NCI-H526 treated with DMSO at 0.1 percent for 48 hours (cell line): ENCODE measurements around the gene SULF2.
A peak's percentile ranks its signal among the peaks of the same experiment; 100 is the strongest.

Experiments
- DNase-seq: peaks from one replicate; lab custom pipeline; 2025; lab: John Stamatoyannopoulos, UW

Gene SULF2

DNA sequence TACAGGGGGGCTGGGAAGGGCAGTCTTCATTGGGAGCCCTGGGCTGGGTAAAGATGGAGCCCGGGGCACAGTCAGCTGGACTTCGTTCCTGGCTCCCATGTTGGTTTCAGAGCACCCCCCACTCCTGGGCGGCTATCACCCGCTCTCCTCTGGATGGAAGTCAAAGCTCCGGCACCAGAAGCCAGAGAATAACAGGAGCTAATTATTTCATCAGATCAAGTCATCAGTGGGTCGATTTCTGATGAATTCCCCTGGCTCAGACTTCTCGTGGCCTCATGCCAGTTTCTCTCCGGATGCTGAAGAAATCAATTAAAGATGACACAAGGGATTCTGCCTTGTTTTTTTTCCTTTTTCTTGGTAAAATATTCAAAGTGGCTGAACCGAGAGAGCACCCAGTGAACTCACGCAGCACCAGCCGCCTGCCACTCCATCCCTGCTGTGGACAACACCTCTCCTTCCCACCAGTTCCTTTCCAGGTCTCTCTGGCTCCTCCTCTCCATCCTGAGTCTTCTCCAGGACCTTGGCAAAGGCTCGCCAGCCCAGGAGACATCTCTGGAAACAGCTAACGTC is 22.5 kb downstream of the SULF2 start:
- no peak for DNase-seq

DNA sequence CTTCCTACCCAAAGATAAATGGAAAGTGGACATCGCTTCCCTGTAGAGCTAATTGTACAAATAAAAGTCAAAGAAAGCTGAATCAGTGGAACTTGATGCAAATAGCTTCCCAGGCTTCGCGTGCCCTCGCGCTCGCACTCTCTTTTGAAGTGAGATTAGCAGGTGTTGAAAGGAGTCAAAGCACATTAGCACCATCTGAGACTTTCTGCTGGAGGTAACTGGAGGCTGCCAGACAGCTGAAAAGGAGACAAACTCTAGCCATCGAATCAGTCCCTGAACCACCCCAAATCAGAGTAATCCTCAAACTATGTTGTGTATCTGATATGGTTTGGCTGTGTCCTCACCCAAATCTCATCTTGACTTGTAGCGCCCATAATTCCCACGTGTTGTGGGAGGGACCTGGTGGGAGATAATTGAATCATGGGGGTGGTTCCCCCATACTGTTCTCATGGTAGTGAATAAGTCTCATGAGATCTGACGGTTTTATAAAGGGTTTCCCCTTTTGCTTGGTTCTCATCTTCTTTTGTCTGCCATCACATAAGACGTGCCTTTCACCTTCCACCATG is 23.7 kb downstream of the SULF2 start:
- DNase-seq: no peak

GRCh38 chr20:47760686-47761481 is 24.4 kb downstream of the SULF2 start:
- no peak for DNase-seq

DNA sequence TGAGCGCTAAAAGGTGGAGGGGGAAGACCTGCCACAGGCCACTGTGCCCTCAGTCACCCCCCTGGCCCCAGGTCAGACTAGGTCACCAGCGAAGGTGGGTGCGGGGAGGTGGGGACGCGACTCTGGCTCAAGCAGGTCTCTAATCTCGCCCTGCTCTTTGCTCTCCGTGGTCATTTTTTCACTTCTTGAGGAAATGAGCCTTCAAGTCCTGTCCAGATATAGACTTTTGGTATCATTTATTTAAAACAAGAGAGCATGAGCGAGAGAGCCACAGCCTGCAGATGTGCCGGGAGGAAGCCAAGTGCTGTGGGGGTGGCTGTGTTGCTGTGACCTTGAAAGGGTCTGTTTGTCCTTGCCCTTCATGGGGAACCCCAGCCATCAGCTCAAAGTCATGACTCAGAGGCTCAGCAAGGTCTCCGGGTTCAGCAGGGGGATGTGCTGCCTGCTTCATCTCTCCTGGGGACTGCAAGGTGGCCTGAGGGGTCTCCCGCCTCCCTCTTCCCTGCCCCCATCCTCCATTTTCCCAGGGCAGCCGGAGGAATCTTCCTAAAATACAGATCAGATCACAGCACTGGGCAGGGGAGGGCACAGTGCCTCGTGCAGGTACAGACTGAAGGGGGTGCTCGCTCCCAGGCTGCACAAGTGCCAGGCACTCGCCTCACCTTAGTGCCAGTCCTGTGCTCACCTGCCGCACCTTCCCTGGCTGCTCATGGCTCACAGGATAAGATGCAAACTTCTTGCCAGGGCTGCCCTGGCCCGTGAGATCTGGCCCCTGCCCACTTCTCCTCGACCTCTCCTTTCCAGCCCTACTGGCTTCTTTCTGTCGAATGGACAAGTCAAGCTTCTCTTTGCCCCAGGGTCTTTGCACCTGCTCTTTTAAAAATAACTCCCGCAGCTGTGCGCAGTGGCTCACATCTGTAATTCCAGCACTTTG is 26.5 kb downstream of the SULF2 start:
- DNase-seq: no peak

DNA sequence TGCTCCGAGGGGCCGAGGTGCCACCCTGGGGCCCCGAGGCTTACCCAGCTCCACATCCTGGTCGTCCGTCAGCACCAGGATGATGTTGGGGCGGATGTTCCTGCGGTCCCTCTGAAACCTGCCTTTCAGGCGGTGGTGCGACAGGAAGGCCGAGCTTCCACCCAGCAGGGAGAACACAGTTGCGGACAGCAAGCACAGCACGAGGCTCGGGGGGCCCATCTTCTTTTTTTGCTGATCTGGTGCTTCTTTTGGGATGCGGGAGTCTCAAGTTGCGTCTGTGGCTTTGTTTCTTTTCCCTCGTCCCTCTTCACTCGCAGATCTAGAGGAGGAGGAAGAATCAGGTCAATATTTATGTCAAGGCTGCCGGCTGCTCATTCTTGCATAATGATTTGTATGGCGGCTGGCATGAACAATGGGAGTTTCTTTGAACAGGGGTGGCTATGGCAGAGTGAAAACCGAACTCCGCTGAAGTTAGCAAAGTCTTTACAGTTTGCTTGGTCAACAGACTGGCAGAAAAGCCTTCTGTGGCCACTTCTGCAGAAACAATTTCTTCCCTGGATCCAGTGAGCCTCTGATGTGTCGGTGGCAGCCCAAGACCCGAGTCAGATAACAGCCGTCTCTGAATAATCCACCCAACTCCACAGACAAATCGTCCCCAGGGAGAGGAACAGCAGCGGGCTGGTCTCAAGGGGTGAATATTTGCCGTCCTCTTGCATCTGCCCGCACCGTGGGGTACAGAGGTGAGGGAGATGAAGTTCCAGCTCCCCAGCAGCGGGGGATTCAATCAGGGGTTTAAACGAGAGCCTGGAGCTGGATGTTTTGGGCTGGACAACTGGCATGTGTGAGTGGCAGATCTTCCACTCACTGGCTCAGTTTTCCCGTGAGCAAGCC is 27.9 kb downstream of the SULF2 start:
- no peak for DNase-seq

- no peak for DNase-seq
These were observed 30.2 kb downstream of the SULF2 start for GRCh38 chr20:47754946-47755652.

GRCh38 chr20:47754388-47754715 is 30.9 kb downstream of the SULF2 start:
- no peak for DNase-seq

- DNase-seq: no peak
These were observed 31.5 kb downstream of the SULF2 start for GRCh38 chr20:47753576-47754387.

DNA sequence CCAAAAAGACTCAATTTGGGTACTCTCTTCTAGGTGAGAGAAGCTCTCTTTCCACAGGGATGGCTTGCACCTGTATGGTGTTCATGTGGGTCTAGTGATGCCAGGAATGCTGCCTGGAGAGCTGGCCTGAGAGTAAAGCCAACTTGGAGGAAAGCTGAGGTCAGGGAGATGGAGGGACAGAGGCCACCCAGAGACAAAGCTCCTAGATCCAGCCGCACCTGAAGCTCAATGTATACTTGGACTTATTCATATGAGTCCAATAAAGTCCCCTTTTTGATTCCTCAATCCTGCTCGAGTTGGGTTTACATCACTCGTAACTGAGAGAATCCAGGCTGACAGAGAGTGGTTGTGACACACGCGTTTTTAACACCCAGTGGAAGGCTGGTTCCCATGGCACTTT is 33.8 kb downstream of the SULF2 start:
- DNase-seq: no peak

DNA sequence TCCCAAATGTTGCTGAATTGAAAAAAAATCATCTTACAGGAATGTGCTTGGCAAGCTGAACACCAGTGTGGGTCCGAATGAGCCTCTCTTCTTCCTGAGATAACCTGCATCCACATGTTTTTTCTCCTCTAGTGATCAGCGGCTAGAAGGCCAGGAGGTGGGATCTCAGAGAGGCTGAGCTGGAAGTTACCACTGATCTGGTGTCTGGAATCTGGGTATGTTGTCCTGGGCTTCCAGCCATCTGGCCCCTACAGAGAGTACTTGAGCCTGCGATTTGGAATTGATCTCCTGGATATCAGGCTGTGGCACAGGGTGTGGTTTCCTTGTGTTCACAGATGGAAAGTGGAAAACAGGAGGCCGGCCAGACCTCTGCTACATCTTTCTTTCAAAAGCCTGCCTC is 35.9 kb downstream of the SULF2 start:
- no peak for DNase-seq

DNA sequence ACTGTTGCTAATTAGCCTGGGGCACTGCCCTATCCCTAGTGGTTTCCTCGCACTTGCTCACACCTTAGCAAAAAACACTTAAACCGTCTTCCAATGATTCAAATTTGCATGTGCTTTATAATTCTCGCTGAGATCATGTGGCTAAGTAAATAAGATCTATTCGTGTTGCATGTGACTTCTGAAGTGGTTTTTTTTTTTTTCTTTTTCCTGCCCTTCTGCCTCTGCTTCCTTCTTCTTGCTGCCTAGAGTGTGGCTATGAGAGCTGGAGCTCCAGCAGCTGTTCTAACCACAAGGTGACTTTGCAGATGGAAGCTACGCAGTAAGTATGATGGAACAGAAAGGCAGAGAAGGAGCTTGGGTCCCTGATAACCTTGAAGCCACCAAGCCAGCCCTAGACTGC is 36.5 kb downstream of the SULF2 start:
- peak; percentile 67 for DNase-seq

GRCh38 chr20:47748069-47748468 is 37.2 kb downstream of the SULF2 start:
- no peak for DNase-seq

GRCh38 chr20:47747669-47748031 is 37.6 kb downstream of the SULF2 start:
- DNase-seq: no peak

DNA sequence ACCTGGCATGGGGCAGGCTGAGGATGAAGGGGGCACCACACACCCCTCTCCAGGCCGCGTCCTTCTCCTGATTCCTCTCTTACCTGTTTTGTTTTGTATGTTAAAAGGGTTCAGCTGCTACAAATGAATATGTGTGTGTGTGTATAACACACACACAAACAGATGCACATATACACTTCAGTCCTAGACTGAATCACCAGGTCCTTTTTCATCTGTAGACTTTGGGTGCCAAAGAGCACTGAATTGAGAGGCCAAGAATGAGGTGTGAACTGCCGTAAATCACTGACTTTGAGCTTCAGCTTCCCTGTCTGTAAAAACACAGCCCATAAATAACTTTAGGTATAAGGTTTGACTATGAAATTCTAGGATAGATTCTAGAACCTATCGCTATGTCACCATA is 40.5 kb downstream of the SULF2 start:
- DNase-seq: no peak

GRCh38 chr20:47743671-47744070 is 41.6 kb downstream of the SULF2 start:
- DNase-seq: no peak

- no peak for DNase-seq
These were observed 43.3 kb downstream of the SULF2 start for GRCh38 chr20:47741669-47742608.

DNA sequence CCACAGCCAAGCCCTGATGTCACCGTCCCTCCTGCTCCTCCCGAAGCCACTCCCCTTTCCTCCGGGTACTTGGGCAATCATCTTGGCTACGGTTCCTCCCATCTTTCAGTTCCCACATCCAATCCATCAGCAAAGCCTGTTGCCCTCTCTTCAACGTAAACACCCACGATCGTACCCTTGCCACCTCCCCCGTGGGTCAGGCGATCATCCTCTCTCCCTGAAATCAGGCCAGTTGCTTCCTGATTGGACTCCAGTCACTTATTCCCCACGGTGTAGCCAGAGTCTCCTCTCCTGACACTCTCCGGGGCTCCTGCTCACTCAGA is 44.5 kb downstream of the SULF2 start:
- no peak for DNase-seq

DNA sequence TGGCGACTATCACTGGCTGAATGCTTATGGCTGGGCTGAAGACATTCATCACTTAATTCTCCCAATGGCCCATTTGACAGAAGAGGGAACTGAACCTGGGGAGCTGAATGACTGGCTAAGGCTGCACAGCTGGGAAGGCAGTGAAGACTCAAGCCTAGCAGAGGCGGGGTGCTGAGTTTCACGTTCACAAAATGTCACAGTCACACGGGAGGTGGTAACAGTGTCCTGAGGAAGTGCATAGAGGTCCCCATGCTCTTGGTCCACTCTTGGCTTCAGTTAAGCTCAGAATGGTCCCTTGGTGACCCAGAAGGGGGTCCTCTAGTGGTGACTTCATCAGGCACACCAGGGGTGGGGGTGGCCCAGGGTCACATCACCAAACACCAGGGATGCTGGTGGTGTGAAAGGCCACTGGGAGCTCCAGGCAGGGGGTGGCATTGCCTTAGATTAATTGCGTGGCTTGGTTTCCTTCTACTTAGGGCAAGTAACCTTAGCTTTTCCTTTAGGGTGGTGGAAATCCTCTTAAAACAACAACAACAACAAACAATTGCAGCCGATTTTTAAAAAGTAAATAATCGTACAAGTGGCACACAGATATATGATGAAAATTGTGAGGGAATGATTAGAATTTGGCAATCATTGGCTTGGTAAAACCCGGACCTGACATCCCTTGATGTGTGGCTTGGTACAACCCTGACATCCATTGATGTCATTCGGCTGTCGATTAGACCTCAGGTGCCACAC is 45.0 kb downstream of the SULF2 start:
- no peak for DNase-seq
